HepG2 (cell line): Measurements from ENCODE around the gene ZNF630. TPM values are rescaled to one million over a fixed set of nuclear protein-coding genes. Genes with fewer than 3 reads are reported as not detected.

Experiments
- ASH2L ChIP-seq: fragments of 300-600, 200-600 bp; sonication (generic); IDR thresholded peaks from 2 replicates; pipeline ENCODE4 v1.7.0; 2017; ENCODE audit warnings: low read depth, mild to moderate bottlenecking, moderate library complexity, mixed read lengths, low read length; ENCODE audit not compliant: insufficient read length
- ATF7 ChIP-seq, 2 experiments: fragments of 450-650 bp in 1 of 2; sonication (generic) in 1 of 2; formaldehyde crosslinking in 1 of 2; IDR thresholded peaks; 2 replicates each; pipeline versions ENCODE4 v1.4.0 to v1.6.1; 2016 to 2020; ENCODE audit warnings: antibody characterized with exemption in 1 of 2, mild to moderate bottlenecking in 1 of 2, missing genetic modification reagents in 1 of 2
- BHLHE40 ChIP-seq: IDR thresholded peaks from 2 replicates; pipeline ENCODE4 v1.6.1; 2011; ENCODE audit warnings: low read length, improper control_type of control experiment
- HCFC1 ChIP-seq: fragments of 150-350 bp; IDR thresholded peaks from 2 replicates; pipeline ENCODE4 v1.6.1; 2014; ENCODE audit warnings: low read depth, low read length
- KMT2B ChIP-seq: IDR thresholded peaks from 2 replicates; pipeline ENCODE4 v1.6.1; 2016; ENCODE audit warnings: missing genetic modification reagents, missing compliant biosample characterization
- MAFK ChIP-seq, 2 experiments: IDR thresholded peaks in 1 of 2; conservative IDR thresholded peaks in 1 of 2; 2 replicates each; pipeline ENCODE4 v1.6.1; 2011; ENCODE audit warnings: improper control_type of control experiment in 2 of 2, low read length in 2 of 2
- MEIS2 ChIP-seq: sonication (generic); formaldehyde crosslinking; IDR thresholded peaks from 2 replicates; pipeline ENCODE4 v1.9.0; 2021; ENCODE audit warnings: mild to moderate bottlenecking, missing genetic modification reagents
- POLR2A ChIP-seq, 2 experiments: IDR thresholded peaks; 2 replicates each; pipeline ENCODE4 v1.6.1; 2011; ENCODE audit warnings: low read depth in 2 of 2, low read length in 2 of 2, mild to moderate bottlenecking in 1 of 2, moderate library complexity in 1 of 2; ENCODE audit not compliant: insufficient read depth in 1 of 2
- POLR2AphosphoS5 ChIP-seq: IDR thresholded peaks from 2 replicates; pipeline ENCODE4 v1.6.1; 2012; ENCODE audit warnings: low read depth, low read length
- RFXANK ChIP-seq: IDR thresholded peaks from 2 replicates; pipeline ENCODE4 v1.6.1; 2016
- SOX6 ChIP-seq, 2 experiments: fragments of 450-650 bp in 1 of 2; sonication (generic) in 1 of 2; formaldehyde crosslinking in 1 of 2; IDR thresholded peaks; 2 replicates each; pipeline versions ENCODE4 v1.4.0 to v1.6.1; 2017 to 2020; ENCODE audit warnings: antibody characterized with exemption in 1 of 2, mild to moderate bottlenecking in 1 of 2, missing genetic modification reagents in 1 of 2
- SRF ChIP-seq: IDR thresholded peaks from 2 replicates; pipeline ENCODE4 v1.6.1; 2011; ENCODE audit warnings: mild to moderate bottlenecking, low read depth, low read length, moderate library complexity
- TBX3 ChIP-seq: fragments of 450-650 bp; IDR thresholded peaks from 2 replicates; pipeline ENCODE4 v1.6.1; 2017; ENCODE audit warnings: antibody characterized with exemption, mild to moderate bottlenecking, inconsistent platforms, borderline replicate concordance
- TEAD3 ChIP-seq: optimal IDR thresholded peaks from 2 replicates; pipeline ENCODE3; 2016; ENCODE audit warnings: borderline replicate concordance
- YEATS4 ChIP-seq: sonication (generic); formaldehyde crosslinking; IDR thresholded peaks from 2 replicates; pipeline ENCODE4 v1.4.0; 2020; ENCODE audit warnings: missing genetic modification reagents, borderline replicate concordance
- ZFX ChIP-seq: sonication (generic); formaldehyde crosslinking; IDR thresholded peaks from 2 replicates; pipeline ENCODE4 v1.4.0; 2020; ENCODE audit warnings: mild to moderate bottlenecking, low read depth, missing genetic modification reagents, moderate library complexity
- ZMAT3 ChIP-seq: sonication (generic); formaldehyde crosslinking; conservative IDR thresholded peaks from 2 replicates; pipeline ENCODE4 v1.7.0; 2021; ENCODE audit warnings: missing genetic modification reagents
- ZNF232 ChIP-seq: sonication (generic); formaldehyde crosslinking; IDR thresholded peaks from 2 replicates; pipeline ENCODE4 v1.4.0; 2020; ENCODE audit warnings: missing genetic modification reagents, borderline replicate concordance
- polyA plus RNA-seq, 8 experiments: library from polyadenylated mRNA; depleted of rRNA in 3 of 8; stranded (reverse) in 7 of 8; unstranded in 1 of 8; fragments of >200 nt; fragmentation: Illumina TruSeq in 4 of 8; extraction: Trizol in 4 of 8; gene quantifications; 2 replicates each; pipeline versions ENCODE4 v1.2.1 to v1.2.3, GENCODE V29; 2011 to 2016; ENCODE audit warnings: low read depth in 4 of 8, missing spikeins in 1 of 8, mixed read lengths in 1 of 8; ENCODE audit not compliant: insufficient read depth in 1 of 8
- total RNA-seq, 5 experiments: library from RNA; depleted of rRNA; stranded (reverse); fragments of >200 nt; fragmentation: Illumina TruSeq; extraction: Trizol; gene quantifications; 2 replicates each; pipeline ENCODE4 v1.2.3, GENCODE V29; 2016; ENCODE audit warnings: low read depth in 1 of 5
- TF ChIP-seq, protein P1 (sequence below): sonication (generic); formaldehyde crosslinking; IDR thresholded peaks from 2 replicates; pipeline ENCODE4 v1.4.0; 2020; ENCODE audit warnings: missing genetic modification reagents
- TF ChIP-seq, protein P2 (sequence below): sonication (generic); formaldehyde crosslinking; IDR thresholded peaks from 2 replicates; pipeline ENCODE4 v1.4.0; 2020; ENCODE audit warnings: missing genetic modification reagents, borderline replicate concordance
- TF ChIP-seq, protein P3 (sequence below): sonication (generic); formaldehyde crosslinking; IDR thresholded peaks from 2 replicates; pipeline ENCODE4 v1.4.0; 2020; ENCODE audit warnings: mild to moderate bottlenecking, low read depth, missing genetic modification reagents
- TF ChIP-seq, protein P4 (sequence below): IDR thresholded peaks from 2 replicates; pipeline ENCODE4 v1.6.1; 2012; ENCODE audit warnings: inconsistent platforms
- TF ChIP-seq, protein P5 (sequence below): sonication (generic); formaldehyde crosslinking; IDR thresholded peaks from 2 replicates; pipeline ENCODE4 v1.4.0; 2020; ENCODE audit warnings: missing genetic modification reagents, borderline replicate concordance

ZNF630 gene
- total and polyA plus RNA-seq, 2 of the 13 experiments (the other 11 are each of a cell fraction or from before 2014, with no cell fraction given), result not detected

DNA sequence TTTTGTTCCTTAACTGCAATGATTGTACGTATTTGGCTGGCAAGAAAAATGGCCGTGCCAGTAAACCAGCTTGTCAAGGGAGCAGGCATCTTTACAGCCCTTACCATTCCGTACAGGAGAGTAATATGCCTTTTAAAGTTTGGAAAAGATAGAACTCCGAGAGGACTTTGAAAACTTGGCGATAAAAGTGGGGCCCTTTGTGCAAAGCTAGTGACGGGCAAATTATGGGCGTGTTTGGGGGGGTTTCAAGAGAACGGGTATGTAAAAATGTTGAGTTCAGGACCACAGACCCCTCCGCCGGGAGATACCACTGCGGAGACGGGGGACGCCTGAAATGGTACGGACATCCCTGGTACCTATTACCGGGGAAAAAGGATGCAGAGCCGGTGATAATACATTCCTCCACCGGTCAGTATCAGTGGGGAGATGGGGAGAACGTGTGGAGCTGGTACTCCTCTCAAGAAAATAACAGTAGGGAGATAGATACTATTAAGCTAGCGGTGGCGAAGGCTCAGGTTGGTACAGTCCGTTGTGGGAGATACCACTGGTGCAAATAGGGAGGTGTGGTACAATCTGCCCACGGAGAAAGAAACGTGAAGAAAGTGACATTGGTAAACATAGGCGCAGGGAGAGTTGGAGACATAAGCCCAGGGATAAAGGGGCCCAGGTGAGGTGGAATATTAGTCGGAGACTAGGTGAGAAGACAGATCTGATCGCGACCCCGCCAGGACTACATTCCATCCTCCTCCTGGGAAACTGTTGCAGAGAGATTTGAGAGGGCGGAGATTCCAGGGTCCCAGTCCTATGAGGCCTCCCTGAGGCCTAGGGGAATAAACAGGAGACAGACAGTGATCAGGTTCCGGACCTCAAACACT, 50.2 kb downstream of the ZNF630 start (continued):
- no peak for TF ChIP-seq MEIS2
- no peak for TF ChIP-seq SOX6 (IDR thresholded peaks at IDR 0.05)
- TF ChIP-seq SOX6 (CRISPR knock-in tag; IDR thresholded peaks at IDR 0.05), result no peak
- peak; percentile 31 for TF ChIP-seq ASH2L
- TF ChIP-seq ZFX (CRISPR knock-in tag), result peak; percentile 76
- TF ChIP-seq, protein P1, sequence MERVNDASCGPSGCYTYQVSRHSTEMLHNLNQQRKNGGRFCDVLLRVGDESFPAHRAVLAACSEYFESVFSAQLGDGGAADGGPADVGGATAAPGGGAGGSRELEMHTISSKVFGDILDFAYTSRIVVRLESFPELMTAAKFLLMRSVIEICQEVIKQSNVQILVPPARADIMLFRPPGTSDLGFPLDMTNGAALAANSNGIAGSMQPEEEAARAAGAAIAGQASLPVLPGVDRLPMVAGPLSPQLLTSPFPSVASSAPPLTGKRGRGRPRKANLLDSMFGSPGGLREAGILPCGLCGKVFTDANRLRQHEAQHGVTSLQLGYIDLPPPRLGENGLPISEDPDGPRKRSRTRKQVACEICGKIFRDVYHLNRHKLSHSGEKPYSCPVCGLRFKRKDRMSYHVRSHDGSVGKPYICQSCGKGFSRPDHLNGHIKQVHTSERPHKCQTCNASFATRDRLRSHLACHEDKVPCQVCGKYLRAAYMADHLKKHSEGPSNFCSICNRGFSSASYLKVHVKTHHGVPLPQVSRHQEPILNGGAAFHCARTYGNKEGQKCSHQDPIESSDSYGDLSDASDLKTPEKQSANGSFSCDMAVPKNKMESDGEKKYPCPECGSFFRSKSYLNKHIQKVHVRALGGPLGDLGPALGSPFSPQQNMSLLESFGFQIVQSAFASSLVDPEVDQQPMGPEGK (CRISPR knock-in tag), result no peak
- TF ChIP-seq YEATS4 (CRISPR knock-in tag), result no peak
- no peak for TF ChIP-seq KMT2B (CRISPR knock-in tag)
- TF ChIP-seq POLR2AphosphoS5, result peak; percentile 33; the same call in 1 of the 2 replicates
- TF ChIP-seq HCFC1, result peak; percentile 24; the same call in 1 of the 2 replicates
- no peak for TF ChIP-seq MAFK (conservative IDR thresholded peaks at IDR 0.05 in 1 of 2, IDR thresholded peaks at IDR 0.05 in 1 of 2; ENCODE audit: low read length in 2 of 2)
- TF ChIP-seq, protein P2, sequence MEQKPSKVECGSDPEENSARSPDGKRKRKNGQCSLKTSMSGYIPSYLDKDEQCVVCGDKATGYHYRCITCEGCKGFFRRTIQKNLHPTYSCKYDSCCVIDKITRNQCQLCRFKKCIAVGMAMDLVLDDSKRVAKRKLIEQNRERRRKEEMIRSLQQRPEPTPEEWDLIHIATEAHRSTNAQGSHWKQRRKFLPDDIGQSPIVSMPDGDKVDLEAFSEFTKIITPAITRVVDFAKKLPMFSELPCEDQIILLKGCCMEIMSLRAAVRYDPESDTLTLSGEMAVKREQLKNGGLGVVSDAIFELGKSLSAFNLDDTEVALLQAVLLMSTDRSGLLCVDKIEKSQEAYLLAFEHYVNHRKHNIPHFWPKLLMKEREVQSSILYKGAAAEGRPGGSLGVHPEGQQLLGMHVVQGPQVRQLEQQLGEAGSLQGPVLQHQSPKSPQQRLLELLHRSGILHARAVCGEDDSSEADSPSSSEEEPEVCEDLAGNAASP (CRISPR knock-in tag), result no peak
- peak; percentile 80 for TF ChIP-seq ATF7 (IDR thresholded peaks at IDR 0.05)
- no peak for TF ChIP-seq ATF7 (CRISPR knock-in tag; IDR thresholded peaks at IDR 0.05)
- 0 out of 4 replicates have a peak, but pooled peaks of 1 of the 2 experiments have one; percentile 23 for TF ChIP-seq POLR2A (IDR thresholded peaks at IDR 0.05; ENCODE audit: insufficient read depth in 1 of 2, low read depth in 2 of 2, low read length in 2 of 2)
- TF ChIP-seq BHLHE40, result peak; percentile 90
- TF ChIP-seq, protein P3, sequence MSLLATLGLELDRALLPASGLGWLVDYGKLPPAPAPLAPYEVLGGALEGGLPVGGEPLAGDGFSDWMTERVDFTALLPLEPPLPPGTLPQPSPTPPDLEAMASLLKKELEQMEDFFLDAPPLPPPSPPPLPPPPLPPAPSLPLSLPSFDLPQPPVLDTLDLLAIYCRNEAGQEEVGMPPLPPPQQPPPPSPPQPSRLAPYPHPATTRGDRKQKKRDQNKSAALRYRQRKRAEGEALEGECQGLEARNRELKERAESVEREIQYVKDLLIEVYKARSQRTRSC (CRISPR knock-in tag), result no peak
- TF ChIP-seq RFXANK (CRISPR knock-in tag), result no peak
- peak; percentile 76 for TF ChIP-seq TEAD3 (CRISPR knock-in tag)
- TF ChIP-seq ZNF232, result no peak
- TF ChIP-seq TBX3, result peak; percentile 33; the same call in 1 of the 2 replicates
- TF ChIP-seq SRF, result no peak
- TF ChIP-seq, protein P4, sequence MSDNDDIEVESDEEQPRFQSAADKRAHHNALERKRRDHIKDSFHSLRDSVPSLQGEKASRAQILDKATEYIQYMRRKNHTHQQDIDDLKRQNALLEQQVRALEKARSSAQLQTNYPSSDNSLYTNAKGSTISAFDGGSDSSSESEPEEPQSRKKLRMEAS, result peak; percentile 54
- no peak for TF ChIP-seq ZMAT3 (CRISPR knock-in tag)
- TF ChIP-seq, protein P5, sequence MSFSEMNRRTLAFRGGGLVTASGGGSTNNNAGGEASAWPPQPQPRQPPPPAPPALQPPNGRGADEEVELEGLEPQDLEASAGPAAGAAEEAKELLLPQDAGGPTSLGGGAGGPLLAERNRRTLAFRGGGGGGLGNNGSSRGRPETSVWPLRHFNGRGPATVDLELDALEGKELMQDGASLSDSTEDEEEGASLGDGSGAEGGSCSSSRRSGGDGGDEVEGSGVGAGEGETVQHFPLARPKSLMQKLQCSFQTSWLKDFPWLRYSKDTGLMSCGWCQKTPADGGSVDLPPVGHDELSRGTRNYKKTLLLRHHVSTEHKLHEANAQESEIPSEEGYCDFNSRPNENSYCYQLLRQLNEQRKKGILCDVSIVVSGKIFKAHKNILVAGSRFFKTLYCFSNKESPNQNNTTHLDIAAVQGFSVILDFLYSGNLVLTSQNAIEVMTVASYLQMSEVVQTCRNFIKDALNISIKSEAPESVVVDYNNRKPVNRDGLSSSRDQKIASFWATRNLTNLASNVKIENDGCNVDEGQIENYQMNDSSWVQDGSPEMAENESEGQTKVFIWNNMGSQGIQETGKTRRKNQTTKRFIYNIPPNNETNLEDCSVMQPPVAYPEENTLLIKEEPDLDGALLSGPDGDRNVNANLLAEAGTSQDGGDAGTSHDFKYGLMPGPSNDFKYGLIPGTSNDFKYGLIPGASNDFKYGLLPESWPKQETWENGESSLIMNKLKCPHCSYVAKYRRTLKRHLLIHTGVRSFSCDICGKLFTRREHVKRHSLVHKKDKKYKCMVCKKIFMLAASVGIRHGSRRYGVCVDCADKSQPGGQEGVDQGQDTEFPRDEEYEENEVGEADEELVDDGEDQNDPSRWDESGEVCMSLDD (CRISPR knock-in tag), result no peak
